ENCODE data around the gene TIPRL.

Gene TIPRL

DNA sequence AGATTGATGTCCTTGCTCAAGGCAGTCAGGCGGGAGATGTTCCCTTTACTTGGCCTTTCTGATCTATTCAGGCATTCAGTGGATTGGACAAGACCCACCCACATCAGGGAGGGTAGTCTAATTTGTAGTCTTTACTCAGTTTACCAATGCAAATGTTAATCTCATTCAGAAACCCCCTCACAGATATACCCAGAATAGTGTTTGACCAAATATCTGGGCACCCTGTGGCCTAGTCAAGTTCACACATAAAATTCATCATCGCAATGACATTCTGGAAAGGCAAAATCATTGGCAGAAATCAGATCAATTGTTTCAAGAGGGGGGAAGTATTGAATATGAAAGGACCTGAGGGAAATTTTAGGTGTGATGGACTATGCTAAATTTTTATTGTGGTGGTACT, 34.6 kb downstream of the TIPRL start:
- no peak for DNase-seq (ENCODE audit: low spot score)

DNA sequence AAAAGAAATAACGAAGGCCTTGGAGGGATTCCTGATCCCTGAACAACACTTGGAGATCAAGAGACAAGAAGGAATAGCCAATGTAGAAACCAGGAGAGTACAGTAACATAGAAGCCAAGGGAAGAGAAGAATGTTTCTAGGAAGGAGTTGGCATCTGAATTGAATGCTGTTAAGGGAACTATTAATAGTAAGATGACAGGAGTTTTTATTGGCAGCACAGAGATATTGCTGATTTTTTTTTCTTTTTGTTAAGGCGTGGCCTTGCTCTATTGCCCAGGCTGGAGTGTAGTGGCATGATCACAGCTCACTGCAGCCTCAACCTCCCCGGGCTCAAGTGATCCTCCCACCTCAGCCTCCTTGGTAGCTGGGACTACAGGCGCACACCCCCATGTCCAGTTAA, 37.4 kb downstream of the TIPRL start:
- DNase-seq (ENCODE audit: low spot score), result no peak

DNA sequence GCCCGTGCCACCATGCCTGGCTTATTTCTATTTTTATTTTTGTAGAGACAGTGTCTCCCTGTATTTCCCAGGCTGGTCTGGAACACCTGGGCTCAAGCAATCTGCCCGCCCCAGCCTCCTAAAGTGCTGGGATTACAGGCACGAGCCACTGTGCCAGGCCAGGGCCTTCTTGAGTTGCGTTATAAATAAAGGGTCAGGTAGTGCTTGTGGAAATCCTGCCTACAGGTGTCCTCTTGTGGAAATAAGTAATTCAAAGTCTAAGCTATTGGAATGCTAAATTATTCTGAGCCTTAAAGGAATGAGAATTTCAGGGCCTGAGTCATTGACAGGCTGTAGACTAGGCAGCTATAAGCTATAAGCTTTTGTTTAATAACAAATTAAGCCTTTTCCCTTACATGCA, 38.9 kb downstream of the TIPRL start:
- no peak for DNase-seq (ENCODE audit: low spot score)

DNA sequence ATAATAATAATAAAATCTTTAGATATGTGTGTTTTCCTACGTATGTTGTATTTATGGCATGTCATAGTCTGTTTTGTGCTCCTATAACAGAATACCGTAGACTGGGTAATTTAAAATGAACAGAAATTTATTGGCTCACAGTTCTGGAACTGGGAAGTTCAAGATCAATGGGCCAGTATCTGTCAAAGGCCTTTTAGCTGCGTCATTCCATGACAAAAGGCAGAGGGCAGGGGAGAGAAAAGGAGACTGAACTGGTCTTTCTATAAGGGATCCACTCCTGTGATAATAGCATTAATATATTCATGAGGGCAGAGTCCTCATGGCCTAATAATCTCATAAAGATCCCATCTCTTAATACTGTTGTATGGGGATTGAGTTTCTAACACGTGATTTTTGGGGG, 39.9 kb downstream of the TIPRL start:
- no peak for DNase-seq (ENCODE audit: low spot score)

DNA sequence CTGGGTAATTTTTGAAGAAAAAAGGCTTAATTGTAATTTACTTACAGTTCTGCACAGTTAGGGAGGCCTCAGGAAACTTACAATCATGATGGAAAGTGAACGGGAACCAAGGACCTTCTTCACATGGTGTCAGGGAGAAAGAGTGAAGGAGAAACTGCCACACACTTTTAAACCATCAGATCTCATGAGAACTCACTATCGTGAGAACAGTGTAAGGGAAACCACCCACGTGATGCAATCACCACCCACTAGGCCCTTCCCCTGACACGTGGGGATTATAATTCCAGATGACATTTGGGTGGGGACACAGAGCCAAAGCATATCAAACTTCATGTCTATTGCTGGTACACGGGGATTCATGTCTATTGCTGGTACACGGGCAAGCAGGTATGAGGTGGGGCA, 41.7 kb downstream of the TIPRL start:
- no peak for DNase-seq (ENCODE audit: low spot score)

DNA sequence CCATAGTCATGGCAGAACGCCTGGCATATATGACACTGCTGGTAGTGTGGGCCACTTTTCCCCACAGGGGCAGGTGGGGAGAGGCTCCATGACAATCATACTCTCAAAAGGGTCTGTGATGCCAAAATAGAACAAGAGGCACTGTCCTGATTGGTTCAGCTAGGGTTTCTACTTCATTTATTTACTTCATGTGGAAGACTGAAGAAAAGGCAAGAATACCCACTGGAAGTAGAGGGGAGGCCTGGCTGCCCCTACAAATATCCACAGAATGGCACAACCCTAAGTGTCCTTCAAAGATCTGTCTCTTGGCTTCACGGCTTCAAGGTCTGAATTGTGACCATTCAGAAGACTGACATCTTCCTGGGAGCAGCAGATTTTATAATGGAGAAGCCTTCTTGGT, 42.5 kb downstream of the TIPRL start:
- no peak for DNase-seq (ENCODE audit: low spot score)

DNA sequence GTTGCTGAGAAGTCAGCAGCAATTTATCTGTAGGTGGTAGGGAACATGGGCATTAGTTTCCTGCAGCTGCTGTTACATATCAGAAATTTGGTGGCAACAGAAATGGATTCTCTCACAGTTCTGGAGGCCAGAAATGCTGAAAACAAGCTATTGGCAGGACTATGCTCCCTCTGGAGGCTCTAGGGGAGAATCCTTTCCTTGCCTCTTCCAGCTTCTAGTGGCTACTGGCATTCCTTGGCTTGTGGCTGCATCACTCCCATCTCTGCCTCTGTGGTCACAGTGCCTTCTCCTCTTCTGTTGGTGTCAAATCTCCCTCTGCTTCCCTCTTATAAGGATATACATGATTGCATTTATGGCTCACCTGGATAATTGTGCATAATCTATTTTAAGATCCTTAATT, 44.5 kb downstream of the TIPRL start:
- DNase-seq (ENCODE audit: low spot score), result no peak

DNA sequence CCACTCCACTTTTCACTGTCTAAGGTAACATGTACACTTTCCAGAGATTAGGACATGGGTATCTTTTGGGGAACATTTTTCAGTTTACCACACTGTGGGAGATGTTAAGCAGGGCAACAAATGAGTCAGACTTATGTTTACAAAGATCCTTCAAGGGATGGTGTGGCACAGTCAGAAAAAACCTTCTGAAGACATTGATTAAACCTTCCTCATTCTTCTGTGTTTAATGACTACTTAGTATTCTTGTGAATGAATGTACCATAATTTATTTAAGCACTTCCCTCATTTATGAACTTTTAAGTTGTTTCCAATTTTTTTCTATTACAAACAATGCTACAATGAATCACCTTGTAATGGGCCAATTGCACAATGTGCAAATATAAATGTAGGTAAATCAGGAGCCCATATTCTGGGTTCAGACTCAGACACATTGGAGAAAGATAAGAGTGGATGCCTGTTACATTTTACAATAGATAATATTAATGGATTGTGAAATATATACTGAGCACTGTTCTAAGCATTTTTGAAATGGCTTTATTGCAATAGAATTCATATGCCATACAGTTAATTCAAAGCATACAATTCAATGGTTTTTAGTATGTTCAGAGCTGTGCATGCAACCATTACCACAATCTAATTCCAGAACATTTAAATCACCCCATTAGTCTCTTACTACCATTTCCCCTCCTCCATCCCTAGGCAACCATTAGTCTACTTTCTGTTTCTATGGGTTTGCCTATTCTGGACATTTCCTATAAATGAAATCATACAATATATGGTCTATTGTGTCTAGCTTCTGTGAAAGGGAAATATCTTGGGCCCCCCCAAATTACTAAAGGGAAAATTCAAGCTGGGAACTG, 45.1 kb downstream of the TIPRL start:
- DNase-seq (ENCODE audit: low spot score), result no peak

DNA sequence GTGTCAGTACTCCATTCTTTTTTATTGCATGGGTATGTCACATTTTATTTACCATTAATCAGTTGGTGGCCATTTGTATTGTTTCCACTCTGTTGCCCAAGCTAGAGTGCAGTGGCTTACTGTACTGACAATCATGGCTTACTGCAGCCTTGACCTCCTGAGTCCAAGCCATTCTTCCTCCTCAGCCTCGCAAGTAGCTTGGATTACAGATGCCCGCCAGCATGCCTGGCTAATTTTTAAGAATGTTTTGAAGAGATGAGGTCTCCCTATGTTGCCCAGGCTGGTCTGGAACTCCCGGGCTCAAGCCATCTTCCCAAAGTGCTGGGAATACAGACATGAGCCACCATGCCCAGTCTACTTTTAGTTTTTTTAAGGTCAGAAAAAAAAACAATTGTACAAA, 46.2 kb downstream of the TIPRL start:
- no peak for DNase-seq (ENCODE audit: low spot score)

DNA sequence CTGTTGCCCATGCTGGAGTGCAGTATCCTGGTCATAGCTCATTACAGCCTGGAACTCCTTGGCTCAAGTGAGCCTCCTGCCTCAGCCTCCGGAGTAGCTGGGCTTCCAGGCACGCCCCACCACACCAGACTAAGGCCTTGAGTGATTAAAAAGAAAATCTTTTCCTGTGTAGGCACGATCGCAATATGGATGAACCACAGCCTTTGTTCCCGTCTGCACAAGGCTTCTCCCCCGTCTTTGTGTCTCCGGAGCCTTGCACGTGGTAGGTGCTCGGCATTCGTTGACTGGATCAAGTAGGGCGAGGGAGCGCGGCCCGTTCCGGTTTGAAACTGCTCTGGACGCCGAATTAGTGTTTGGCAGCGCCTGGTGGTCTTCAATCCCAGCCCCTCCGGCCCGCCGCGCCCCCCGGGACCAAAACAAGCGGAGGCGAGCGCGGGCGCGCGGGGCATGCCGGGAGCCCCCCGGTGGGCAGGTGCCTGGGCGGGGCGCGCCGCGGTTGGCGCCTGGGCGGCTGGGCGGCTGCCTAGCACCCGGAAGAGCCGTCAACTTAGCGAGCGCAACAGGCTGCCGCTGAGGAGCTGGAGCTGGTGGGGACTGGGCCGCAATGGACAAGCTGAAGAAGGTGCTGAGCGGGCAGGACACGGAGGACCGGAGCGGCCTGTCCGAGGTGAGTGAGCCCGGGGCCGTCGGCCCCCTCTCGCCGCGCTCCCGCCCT, 46.9 kb downstream of the TIPRL start, which contains the start of gene SFT2D2:
Gene SFT2D2, plus strand, starts transcription at position 529 of the 715 bp plus-strand sequence. Its CDS starts 76 bp downstream, at position 605.
- DNase-seq (ENCODE audit: low spot score), result peak; percentile 72

DNA sequence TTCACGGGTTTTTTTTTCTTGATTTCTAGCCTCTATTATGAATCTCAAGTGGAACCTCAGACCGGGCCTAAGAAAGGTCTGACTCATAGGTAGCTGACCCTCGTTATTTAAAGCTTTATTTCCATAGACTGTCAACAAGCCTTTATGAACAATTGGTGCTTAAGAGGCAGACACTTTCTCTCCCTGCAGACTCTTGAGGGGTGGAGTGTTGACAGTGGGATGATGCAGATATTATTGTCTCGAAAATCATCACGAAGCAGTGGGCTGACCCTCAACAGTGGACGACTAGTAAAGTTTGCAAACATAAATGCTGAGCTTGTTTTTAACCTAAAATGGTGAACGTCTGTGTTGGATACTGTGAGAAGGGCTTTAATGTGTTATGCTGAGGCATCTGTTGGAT, 48.9 kb downstream of the TIPRL start:
- DNase-seq (ENCODE audit: low spot score), result no peak

DNA sequence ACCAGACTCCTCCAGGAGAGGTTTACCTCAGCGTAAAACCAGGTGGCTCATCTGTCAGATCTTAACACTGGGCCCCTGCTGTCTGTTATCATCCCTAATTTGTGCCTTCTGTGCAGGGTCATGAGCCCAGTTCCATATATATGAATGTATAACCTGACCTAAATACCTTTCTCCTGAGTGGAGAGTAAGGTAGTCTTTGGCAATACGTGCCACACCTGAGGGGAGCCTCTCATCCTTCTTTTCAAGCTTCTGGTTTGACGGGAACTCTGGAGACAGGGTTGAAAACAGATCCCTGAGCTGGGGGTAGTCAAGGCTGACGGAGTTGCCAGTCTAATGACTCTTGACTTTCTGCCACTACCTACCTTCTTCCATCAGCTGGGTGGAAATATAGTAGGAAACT, 51.1 kb downstream of the TIPRL start:
- DNase-seq (ENCODE audit: low spot score), result no peak

DNA sequence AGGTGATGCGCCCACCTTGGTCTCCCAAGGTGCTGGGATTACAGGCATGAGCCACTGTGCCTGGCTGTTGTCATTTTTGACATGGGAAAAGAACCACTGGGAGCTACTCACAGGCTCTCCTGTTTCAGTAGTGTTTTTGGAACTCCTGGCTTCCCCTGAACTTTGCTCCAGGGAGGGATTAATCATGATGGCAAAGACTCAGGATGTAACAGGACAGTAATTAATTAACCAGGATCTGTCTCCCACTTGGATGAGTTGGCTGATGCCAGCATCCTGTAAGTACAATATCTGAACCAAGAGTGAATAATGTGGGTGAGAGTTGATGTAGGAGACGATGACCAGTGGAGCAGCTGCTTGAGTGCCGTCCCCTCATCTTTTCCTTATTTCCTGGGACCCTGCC, 51.9 kb downstream of the TIPRL start:
- DNase-seq (ENCODE audit: low spot score), result no peak

DNA sequence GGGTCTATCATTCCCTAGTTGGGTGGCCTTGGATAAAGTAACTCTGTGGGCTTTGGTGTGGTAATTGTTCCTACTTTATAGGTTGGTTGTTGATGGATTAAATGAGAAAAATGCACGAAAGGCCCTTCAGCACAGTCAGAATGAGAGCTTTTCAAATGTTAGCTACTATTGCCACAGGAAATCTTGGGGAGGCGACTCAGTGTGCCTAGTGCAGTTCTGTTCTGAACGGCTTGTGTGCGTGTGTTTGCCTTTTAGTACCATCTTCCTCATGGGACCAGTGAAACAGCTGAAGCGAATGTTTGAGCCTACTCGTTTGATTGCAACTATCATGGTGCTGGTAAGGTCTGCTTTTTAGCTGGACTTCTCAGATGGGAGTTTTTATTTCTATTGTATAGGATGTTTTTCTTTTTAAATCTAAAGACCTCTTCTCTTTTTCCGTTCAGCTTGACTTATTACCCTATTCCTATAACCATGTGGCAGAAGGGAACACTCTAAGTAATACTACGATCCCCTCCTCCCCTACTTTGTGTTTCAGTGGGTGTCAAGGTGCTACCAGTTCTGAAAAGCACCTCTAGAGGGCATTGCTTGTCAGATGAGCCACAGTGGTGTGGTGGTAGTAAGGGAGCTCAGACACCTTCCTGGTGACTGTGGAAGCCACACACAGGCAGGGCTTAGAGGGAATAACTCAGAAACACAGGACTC, 56.2 kb downstream of the TIPRL start:
- peak; percentile 61 for DNase-seq (ENCODE audit: low spot score)

DNA sequence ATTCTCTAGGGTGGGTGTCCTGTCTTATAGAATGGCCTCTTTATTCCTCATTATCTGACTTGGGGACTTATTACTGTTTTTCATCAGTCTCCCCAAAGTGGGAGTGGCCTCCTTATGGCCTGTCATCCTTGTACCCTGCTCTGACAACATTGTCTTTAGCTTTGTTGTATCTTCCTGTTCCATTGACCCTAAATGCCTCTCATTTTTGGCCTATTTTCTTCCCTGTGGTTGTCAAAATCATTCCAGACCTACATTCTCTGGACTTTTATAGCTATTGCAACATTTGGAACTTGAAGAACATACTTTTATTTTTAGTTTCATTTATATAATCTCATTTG, 56.8 kb downstream of the TIPRL start:
- no peak for DNase-seq (ENCODE audit: low spot score)

DNA sequence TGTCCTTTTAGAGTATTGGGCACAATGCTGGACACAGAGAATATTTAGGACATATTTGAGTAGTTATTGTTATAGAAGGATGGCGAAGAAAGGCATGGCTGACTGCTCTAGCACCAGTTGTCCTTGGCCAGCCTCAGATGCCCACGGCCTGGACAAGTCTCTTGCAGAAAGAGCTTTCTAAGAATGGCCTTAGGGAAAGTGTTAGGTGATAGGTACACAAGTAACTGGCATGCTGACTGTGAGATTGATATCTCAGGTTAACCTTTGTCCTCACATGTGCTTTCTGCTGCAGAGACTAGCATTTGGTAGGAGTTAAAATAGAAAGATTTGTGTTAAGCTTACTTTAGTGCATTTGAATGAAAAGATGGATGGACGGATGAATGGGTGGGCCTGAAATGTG, 57.2 kb downstream of the TIPRL start:
- no peak for DNase-seq (ENCODE audit: low spot score)

DNA sequence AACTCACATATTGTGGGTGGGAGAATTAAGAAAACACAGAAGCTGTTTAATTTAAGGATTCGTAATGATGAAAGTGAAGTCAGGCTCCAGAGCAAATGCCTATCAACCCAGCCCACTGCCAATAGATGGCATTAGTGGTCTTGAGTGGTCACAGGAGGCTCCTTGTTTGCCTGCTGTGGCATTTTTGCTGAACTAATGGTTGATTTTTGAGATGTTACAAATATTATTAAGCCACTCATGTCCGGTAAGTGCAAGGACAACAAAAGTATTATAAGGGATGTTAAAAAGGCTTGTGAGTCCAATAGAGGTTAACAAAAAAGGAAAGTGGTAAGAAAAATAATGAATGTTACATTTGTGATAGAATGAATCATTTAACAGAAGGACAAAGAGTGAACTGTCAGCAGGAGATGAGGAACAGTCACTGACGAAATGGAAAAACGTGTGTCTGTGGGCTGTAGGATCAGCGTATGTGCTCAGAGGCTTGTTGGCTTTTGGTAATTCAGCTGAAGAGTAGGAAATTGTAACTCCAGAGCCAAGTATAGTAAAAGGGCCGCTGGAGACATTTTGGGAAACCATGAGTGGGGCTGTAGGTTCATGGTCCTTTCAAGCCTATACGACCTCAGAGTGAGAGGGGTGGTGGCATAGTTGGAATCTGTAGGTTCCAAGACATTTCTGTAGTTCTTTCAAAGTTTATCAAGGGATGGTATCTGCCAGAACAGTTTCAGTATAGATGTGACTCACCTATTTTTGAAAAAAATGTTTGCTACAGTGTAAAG, 58.3 kb downstream of the TIPRL start:
- DNase-seq (ENCODE audit: low spot score), result no peak

DNA sequence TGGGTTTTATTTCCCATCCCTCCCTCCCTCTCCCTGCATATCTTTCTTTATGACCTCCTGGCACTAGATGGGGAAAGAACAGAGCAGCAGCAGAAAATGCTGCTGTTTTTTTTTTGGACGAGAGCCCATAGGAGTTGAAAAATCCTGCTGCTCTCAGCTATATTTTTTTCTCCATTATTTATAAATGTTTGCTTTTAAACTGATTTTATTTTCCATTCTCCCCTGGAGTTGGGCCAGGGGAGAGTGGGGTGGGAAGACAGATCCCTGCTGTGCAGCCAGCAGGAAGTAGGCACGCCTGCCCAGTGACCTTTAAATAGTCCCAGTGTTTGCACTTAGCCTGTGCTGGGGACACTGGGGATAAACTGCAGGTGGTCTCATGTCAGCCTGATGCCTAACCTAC, 64.4 kb downstream of the TIPRL start:
- DNase-seq (ENCODE audit: low spot score), result no peak

DNA sequence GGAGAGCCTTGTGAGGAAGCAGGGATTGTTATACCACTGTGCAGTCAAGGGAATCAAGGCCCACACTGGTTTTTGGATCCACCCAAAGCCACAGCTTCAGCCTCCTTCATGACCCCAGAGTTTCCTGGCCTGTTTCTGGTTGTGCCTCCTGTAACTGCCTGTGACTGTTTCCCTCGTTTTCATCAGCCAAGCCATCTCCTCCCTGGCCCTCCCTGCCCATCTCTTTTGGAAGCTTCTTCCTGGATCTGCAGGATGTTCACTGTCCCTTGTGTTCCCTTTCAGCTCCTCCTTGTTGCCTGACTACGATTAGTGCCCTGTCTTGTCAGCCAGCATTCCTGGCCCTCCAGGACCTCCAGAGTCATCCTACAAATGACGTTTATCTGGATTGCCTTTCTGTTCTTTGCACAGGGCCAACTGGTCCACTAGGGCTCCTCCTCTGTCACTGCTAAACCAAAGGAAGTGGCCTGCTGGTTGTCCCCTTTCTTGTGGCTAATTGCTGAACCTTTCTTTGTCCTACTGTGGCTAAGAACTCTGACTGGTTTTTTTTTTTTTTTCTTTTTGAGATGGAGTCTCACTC, 65.0 kb downstream of the TIPRL start:
- DNase-seq (ENCODE audit: low spot score), result no peak

DNA sequence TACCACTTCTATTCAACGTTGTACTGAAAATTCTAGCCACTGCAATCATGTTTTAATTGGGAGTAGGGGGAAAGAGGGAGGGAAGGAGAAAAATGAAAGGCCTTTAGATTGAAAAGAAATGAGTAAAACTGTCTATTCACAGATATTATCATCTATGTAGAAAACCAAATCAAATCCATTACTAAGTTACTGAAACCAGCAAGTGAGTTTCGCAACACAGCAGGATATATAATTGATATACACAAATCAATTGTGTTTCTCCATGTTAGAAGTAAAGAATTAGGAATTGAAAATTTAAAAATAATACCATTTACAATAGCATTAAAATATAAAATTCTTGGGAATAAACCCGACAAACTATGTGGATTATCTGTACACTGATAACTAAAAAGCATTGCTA, 66.3 kb downstream of the TIPRL start:
- no peak for DNase-seq (ENCODE audit: low spot score)

DNA sequence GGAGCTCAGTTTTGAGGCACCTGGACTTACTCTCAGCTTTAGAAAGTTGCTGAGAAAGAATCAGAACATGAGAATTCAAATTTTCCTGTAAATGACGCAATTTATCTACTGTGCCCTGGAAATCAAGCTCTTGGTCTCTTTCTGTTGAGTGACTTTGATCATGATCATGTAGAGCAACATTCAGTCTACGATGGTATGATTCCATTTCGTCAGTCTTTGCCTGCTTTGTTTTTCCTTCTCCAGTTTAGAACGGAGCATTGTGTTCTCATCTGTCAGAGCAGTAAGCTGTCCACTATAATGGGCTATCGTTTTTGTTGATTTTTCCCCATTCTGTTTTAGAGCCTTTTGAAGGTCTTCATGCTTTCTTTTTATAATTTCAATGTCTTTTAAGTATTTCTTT, 67.7 kb downstream of the TIPRL start:
- DNase-seq (ENCODE audit: low spot score), result no peak

Data from CD4-positive, alpha-beta T cell treated with Interleukin-2 at 100 ng/mL for 4 hours (primary cell).